Sigmoid colon (tissue), 7 donors: ENCODE measurements around the gene ELMO1. TPM values are rescaled to one million over a fixed set of nuclear protein-coding genes. Genes with fewer than 3 reads are reported as not detected.

Experiments used
- DNase-seq: peaks from one replicate; pipeline ENCODE4 v3.0.0-alpha.2; 2019
- H3K27ac ChIP-seq, 4 donors: fragments of 200-600 bp; sonication (generic); one replicate each; pipeline ENCODE4 v1.5.1; 2016 to 2019; ENCODE audit warnings: mild to moderate bottlenecking in 1 of 4
- H3K27me3 ChIP-seq, 3 donors: fragments of 200-600 bp; sonication (generic); one replicate each; pipeline ENCODE4 v1.5.1; 2019; ENCODE audit warnings: mild to moderate bottlenecking in 1 of 3
- H3K36me3 ChIP-seq, 4 donors: fragments of 200-600 bp; sonication (generic); one replicate each; pipeline ENCODE4 v1.5.1; 2016 to 2019
- H3K4me1 ChIP-seq, 4 donors: fragments of 200-600 bp; sonication (generic); one replicate each; pipeline ENCODE4 v1.5.1; 2017 to 2019
- H3K4me3 ChIP-seq, 4 donors: fragments of 200-600 bp; sonication (generic); one replicate each; pipeline ENCODE4 v1.5.1; 2017 to 2019; ENCODE audit warnings: mild to moderate bottlenecking in 2 of 4, moderate library complexity in 1 of 4
- H3K9me3 ChIP-seq, 4 donors: fragments of 200-600 bp in 3 of 4; sonication (generic) in 3 of 4; one replicate each; pipeline versions ENCODE4 v1.5.1 to v1.6.1; 2013 to 2019
- EP300 ChIP-seq, 4 donors: sonication (generic); formaldehyde crosslinking; IDR thresholded peaks; one replicate each; pipeline ENCODE4 v1.6.1; 2017; ENCODE audit warnings: antibody characterized with exemption in 4 of 4
- POLR2A ChIP-seq, 2 donors: fragments of 450-650 bp; IDR thresholded peaks; one replicate each; pipeline ENCODE4 v1.6.1; 2016; ENCODE audit warnings: antibody characterized with exemption in 2 of 2, mild to moderate bottlenecking in 2 of 2, moderate library complexity in 2 of 2
- POLR2AphosphoS5 ChIP-seq, 4 donors: sonication (generic); formaldehyde crosslinking; IDR thresholded peaks; one replicate each; pipeline ENCODE4 v1.6.1; 2017; ENCODE audit warnings: antibody characterized with exemption in 4 of 4
- WGBS, 2 donors: extraction: QIAGEN DNeasy Blood & Tissue Kit; methylation state at CpG; one replicate each; pipeline ENCODE4 v1.1.7; 2013; 5-methylcytosine and 5-hydroxymethylcytosine counted together
- intact Hi-C: fragments of 100-400 bp; cut with DNase I; formaldehyde crosslinking; loops from one replicate; pipeline ENCODE4 v1.15.1; 2023
- polyA plus RNA-seq, 3 donors: library from polyadenylated mRNA; stranded (reverse); fragments of 200-250 nt; gene quantifications; one replicate each; pipeline ENCODE4 v1.2.3, GENCODE V29; 2013
- total RNA-seq, 4 donors: library from RNA; depleted of rRNA; stranded (reverse); fragments of >200 nt; gene quantifications; one replicate each; pipeline ENCODE4 v1.1.0, GENCODE V29; 2016
- TF ChIP-seq, protein P1 (sequence below), 4 experiments: fragments of 450-650 bp in 3 of 4; fragments of 200-600 bp in 1 of 4; IDR thresholded peaks; one replicate each; pipeline ENCODE4 v1.5.1; 2016 to 2019; ENCODE audit warnings: antibody characterized with exemption in 4 of 4, mild to moderate bottlenecking in 3 of 4, moderate library complexity in 2 of 4
- donor health status: healthy with polysubstance abuse.
- donor health status: Bipolar disorder and iron deficiency.
- donor health status: healthy.

ELMO1 gene
- total and polyA plus RNA-seq, 7 donors: 2.3 to 63.1 (median 33.9) TPM

DNA sequence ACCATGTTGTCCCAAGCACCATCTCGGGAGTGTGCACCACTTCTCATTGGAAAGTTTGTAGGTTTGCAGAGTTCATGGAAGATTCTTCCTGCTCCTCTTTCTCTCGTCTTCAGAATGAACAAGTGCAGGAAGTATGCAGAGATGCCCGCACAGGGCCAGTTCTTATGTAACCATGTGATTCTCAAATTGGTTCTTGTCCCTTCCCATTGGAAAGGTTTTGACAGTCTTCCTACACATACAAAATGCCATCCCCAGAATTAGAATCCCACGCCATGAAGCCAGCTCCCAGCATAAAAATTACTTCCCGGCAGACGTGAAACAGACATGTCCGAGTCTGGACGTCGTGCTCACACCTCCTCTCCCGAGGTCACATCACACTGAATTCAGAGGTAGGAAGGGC lies 251.6 kb downstream of the ELMO1 start:
- Histone ChIP-seq H3K4me3 (no peak overlapping the region), H3K27ac (no peak overlapping the region), H3K4me1 (peaks cover 0 to 43% (median 33%) of the 10 kb centered on the region in 4 donors), H3K9me3 (no peaks in the 10 kb centered on the region), H3K27me3 (no peaks in the 10 kb centered on the region), H3K36me3 (no peaks in the 10 kb centered on the region)
- 91 to 93% methylated on average over 10 of the region's 10 CpGs for WGBS, 2 donors
- TF ChIP-seq POLR2A (IDR thresholded peaks at IDR 0.05) (no peak), EP300 (IDR thresholded peaks at IDR 0.05) (no peak), POLR2AphosphoS5 (IDR thresholded peaks at IDR 0.05) (no peak)
- TF ChIP-seq, protein P1, sequence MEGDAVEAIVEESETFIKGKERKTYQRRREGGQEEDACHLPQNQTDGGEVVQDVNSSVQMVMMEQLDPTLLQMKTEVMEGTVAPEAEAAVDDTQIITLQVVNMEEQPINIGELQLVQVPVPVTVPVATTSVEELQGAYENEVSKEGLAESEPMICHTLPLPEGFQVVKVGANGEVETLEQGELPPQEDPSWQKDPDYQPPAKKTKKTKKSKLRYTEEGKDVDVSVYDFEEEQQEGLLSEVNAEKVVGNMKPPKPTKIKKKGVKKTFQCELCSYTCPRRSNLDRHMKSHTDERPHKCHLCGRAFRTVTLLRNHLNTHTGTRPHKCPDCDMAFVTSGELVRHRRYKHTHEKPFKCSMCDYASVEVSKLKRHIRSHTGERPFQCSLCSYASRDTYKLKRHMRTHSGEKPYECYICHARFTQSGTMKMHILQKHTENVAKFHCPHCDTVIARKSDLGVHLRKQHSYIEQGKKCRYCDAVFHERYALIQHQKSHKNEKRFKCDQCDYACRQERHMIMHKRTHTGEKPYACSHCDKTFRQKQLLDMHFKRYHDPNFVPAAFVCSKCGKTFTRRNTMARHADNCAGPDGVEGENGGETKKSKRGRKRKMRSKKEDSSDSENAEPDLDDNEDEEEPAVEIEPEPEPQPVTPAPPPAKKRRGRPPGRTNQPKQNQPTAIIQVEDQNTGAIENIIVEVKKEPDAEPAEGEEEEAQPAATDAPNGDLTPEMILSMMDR (IDR thresholded peaks at IDR 0.05): no peak
- DNase-seq: no peak
- intact Hi-C loops: loop anchor here (5.0 kb wide), 1 partner anchor 710 kb away; no protein-coding TSS in a partner anchor

DNA sequence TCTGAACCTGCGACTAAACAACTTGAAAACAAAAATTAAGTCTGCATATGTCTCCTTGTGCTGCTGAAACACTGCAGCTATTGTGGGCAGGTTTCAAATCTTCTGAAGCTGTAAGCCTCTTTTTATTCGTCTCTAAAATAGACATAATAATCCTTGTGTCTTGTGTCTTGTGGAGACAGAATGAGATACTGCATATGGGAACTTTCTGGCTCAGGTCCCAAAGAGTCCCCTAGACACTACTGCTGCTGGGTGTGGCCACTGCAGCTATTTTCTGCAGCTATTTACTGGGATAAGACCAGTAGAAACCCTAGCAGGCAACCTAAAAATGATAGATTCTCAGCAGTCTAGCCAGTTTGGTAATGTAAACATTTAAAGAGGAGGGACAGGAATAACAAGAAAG lies 252.0 kb downstream of the ELMO1 start:
- no peak overlapping the region for H3K27ac ChIP-seq
- no peak for DNase-seq
- intact Hi-C loops: loop anchor here (5.0 kb wide), 1 partner anchor 709 kb away; no protein-coding TSS in a partner anchor
- WGBS, 2 donors: 74 to 81% methylated on average over 2 of the region's 2 CpGs
- TF ChIP-seq, protein P1 (IDR thresholded peaks at IDR 0.05): no peak
- TF ChIP-seq EP300 (IDR thresholded peaks at IDR 0.05) (no peak), POLR2AphosphoS5 (IDR thresholded peaks at IDR 0.05) (no peak), POLR2A (IDR thresholded peaks at IDR 0.05) (no peak)
- H3K4me1 ChIP-seq: peaks cover 0 to 40% (median 29%) of the 10 kb centered on the region in 4 donors
- no peaks in the 10 kb centered on the region for H3K27me3 ChIP-seq
- H3K9me3 ChIP-seq: no peaks in the 10 kb centered on the region
- no peaks in the 10 kb centered on the region for H3K36me3 ChIP-seq
- no peak overlapping the region for H3K4me3 ChIP-seq

DNA sequence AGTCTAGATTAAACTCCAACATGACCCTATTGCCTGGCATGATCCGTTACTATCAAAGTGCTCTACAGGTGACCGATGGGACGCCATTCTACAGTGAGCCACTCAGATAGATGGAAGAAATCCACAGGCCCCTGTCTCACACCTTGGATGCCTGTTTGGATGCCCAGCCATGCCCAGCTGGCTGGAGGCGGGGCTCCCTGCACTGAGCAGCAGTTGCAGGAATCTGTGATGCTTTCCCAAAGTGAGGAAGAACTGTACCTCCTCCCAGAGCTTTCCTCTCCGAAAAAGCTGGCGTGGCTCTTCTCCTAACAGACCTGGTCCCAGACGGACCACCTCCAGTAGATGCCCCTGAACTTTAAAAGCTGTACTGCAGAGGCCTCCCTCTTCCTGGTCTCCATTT lies 253.3 kb downstream of the ELMO1 start:
- Histone ChIP-seq H3K36me3 (no peaks in the 10 kb centered on the region), H3K4me1 (peaks cover 0 to 27% (median 16%) of the 10 kb centered on the region in 4 donors), H3K27me3 (no peaks in the 10 kb centered on the region), H3K4me3 (no peak overlapping the region), H3K9me3 (no peaks in the 10 kb centered on the region), H3K27ac (no peak overlapping the region)
- DNase-seq: no peak
- TF ChIP-seq EP300 (IDR thresholded peaks at IDR 0.05) (no peak), POLR2A (IDR thresholded peaks at IDR 0.05) (no peak), POLR2AphosphoS5 (IDR thresholded peaks at IDR 0.05) (no peak)
- TF ChIP-seq, protein P1 (IDR thresholded peaks at IDR 0.05): no peak
- intact Hi-C loops: loop anchor here (5.0 kb wide), 1 partner anchor 708 kb away; no protein-coding TSS in a partner anchor
- 96 to 97% methylated on average over 7 of the region's 7 CpGs for WGBS, 2 donors

DNA sequence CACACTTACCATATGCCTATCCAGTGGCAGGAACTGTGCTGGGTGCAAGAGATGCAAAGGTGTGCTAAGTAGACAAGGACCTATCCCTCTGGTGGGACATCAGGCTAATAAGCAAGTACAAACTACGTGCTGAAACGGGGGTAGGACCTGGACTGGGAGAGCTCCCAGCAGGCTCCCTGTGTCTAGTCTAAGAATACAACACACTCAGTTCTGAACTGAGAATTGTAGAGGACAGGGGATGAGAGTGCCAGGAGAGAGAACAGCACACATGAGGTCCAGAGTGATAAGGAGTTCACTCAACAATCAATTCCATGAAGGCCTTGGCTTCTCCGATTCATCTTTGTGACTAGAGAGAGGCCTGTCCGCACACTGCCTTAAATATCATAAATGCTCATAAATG lies 253.7 kb downstream of the ELMO1 start:
- TF ChIP-seq, protein P1 (IDR thresholded peaks at IDR 0.05): no peak
- no peak for TF ChIP-seq EP300 (IDR thresholded peaks at IDR 0.05)
- no peak for TF ChIP-seq POLR2A (IDR thresholded peaks at IDR 0.05)
- TF ChIP-seq POLR2AphosphoS5 (IDR thresholded peaks at IDR 0.05): no peak
- intact Hi-C loops: loop anchor here (5.0 kb wide), 1 partner anchor 708 kb away; no protein-coding TSS in a partner anchor
- WGBS, 2 donors: 97 to 98% methylated on average over 4 of the region's 4 CpGs
- Histone ChIP-seq H3K27ac (no peak overlapping the region), H3K4me3 (no peak overlapping the region), H3K4me1 (peaks cover 0 to 26% (median 14%) of the 10 kb centered on the region in 4 donors), H3K9me3 (no peaks in the 10 kb centered on the region), H3K27me3 (no peaks in the 10 kb centered on the region), H3K36me3 (no peaks in the 10 kb centered on the region)
- DNase-seq: no peak

DNA sequence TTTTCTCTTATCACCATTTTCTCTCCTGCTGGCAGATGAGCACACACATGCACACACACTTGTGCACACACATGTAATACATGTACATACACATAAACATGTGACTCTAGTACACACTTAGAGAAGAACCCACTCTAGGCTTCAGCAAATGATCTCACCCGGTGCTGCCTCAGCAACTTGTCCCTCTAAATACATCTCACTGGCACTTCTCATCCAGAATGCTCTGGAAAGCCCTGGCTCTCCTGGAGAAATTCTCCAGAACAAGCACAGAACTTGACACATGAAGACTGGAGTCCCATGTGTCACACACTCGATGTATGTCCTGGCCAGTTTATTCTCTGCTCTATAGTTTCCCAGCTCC lies 254.9 kb downstream of the ELMO1 start:
- Histone ChIP-seq H3K27ac (no peak overlapping the region), H3K4me3 (no peak overlapping the region), H3K27me3 (no peaks in the 10 kb centered on the region), H3K4me1 (peaks cover 0 to 21% (median 11%) of the 10 kb centered on the region in 4 donors), H3K9me3 (no peaks in the 10 kb centered on the region), H3K36me3 (no peaks in the 10 kb centered on the region)
- DNase-seq: no peak
- TF ChIP-seq, protein P1 (IDR thresholded peaks at IDR 0.05): no peak
- TF ChIP-seq POLR2AphosphoS5 (IDR thresholded peaks at IDR 0.05) (no peak), POLR2A (IDR thresholded peaks at IDR 0.05) (no peak), EP300 (IDR thresholded peaks at IDR 0.05) (no peak)
- 86 to 92% methylated on average over 2 of the region's 2 CpGs for WGBS, 2 donors
- intact Hi-C loops: no loop called here
